Bronchial epithelial cell (primary cell): ENCODE results near the gene HYAL4. TPM values are rescaled to one million over a fixed set of nuclear protein-coding genes. Genes with fewer than 3 reads are reported as not detected.
"Not testable (repeated sequence)": the region's sequence is repeated elsewhere in the genome, so short reads cannot be mapped to it uniquely, and the experiment has no call there.

Experiments used
- DNase-seq: peaks from one replicate; pipeline ENCODE4 v3.0.0-alpha.2; 2010; ENCODE audit warnings: low read depth
- FAIRE-seq: peaks from 2 replicates; lab custom pipeline; 2011; peaks lifted over from hg19 to GRCh38; lab: Jason Lieb, UNC
- H3K27me3 ChIP-seq: 2 replicates; pipeline ENCODE4 v1.5.1; 2011; ENCODE audit warnings: low read length; ENCODE audit not compliant: control insufficient read depth, insufficient read depth
- H3K36me3 ChIP-seq: 2 replicates; pipeline ENCODE4 v1.5.1; 2011; ENCODE audit warnings: low read length; ENCODE audit not compliant: control insufficient read depth, insufficient read depth
- H3K4me3 ChIP-seq: 2 replicates; pipeline ENCODE4 v1.5.1; 2011; ENCODE audit warnings: mild to moderate bottlenecking, low read depth, low read length, control low read depth
- total RNA-seq: library from RNA; depleted of rRNA; stranded (reverse); fragments of >200 nt; gene quantifications from 2 replicates; pipeline ENCODE4 v1.2.1, GENCODE V29; 2014
- TF ChIP-seq, protein P1 (sequence below): IDR thresholded peaks from 2 replicates; pipeline ENCODE4 v1.5.1; 2011; ENCODE audit warnings: mild to moderate bottlenecking, moderate library complexity, low read length, control low read depth, inconsistent platforms; ENCODE audit not compliant: insufficient read depth, severe bottlenecking

HYAL4 gene
- total RNA-seq, 1 donor from 2014 or later = under 0.01 TPM

- H3K36me3 ChIP-seq = no peaks in the 10 kb centered on the region
- FAIRE-seq (no peak), DNase-seq (no peak)
- no peak overlapping the region for H3K4me3 ChIP-seq
- TF ChIP-seq, protein P1, sequence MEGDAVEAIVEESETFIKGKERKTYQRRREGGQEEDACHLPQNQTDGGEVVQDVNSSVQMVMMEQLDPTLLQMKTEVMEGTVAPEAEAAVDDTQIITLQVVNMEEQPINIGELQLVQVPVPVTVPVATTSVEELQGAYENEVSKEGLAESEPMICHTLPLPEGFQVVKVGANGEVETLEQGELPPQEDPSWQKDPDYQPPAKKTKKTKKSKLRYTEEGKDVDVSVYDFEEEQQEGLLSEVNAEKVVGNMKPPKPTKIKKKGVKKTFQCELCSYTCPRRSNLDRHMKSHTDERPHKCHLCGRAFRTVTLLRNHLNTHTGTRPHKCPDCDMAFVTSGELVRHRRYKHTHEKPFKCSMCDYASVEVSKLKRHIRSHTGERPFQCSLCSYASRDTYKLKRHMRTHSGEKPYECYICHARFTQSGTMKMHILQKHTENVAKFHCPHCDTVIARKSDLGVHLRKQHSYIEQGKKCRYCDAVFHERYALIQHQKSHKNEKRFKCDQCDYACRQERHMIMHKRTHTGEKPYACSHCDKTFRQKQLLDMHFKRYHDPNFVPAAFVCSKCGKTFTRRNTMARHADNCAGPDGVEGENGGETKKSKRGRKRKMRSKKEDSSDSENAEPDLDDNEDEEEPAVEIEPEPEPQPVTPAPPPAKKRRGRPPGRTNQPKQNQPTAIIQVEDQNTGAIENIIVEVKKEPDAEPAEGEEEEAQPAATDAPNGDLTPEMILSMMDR = no peak
- no peaks in the 10 kb centered on the region for H3K27me3 ChIP-seq
These were observed 24.1 kb upstream of the HYAL4 start for GRCh38 chr7:123820864-123821263.

GRCh38 chr7:123821320-123821719, 23.6 kb upstream of the HYAL4 start:
- TF ChIP-seq, protein P1 = no peak
- no peaks in the 10 kb centered on the region for H3K36me3 ChIP-seq
- H3K27me3 ChIP-seq = no peaks in the 10 kb centered on the region
- no peak for FAIRE-seq
- no peak overlapping the region for H3K4me3 ChIP-seq
- DNase-seq = no peak

DNA sequence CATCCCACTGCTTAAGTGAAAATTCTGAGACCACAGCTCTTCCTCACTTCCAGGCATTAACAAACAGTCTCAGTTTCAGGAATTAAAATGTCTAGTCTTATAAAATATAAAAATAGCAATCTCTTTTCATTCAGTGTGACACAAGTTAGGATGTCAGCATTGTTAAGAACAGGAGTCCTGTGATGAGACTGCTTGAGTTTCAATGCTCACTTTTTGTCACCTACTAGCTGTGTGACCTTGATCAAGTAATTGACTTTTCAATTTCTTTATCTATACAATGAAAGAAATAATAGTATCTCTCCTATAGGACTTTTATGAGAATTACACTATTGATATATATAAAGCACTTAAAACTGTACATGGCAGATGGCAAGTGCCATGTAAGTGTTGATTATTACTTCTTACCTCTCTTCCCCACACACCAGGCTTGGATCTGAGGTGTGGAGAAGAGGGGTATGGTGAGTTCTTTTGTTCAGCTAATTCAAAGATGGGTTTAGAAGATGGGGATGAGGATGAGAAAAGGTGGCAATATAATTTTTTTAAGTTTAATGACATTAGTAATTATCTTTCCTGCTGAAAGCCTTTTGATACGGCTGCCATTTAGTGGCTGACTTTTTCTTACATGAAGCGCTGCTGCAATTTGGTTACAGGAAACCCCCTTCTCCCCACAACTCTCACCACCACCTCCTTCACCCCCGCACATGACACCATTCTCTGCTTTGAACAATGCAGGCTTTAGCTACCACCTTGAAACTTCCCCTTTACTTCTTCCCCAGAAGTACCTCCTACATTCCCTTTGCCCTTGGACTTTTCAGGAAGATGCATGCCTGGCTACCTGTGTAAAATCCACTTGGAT, 20.8 kb upstream of the HYAL4 start:
- DNase-seq = no peak
- no peak overlapping the region for H3K4me3 ChIP-seq
- TF ChIP-seq, protein P1 = no peak
- no peak for FAIRE-seq
- peaks cover 1% of the 10 kb centered on the region for H3K27me3 ChIP-seq
- H3K36me3 ChIP-seq = no peaks in the 10 kb centered on the region

- Histone ChIP-seq H3K27me3 (peaks cover 1% of the 10 kb centered on the region), H3K4me3 (no peak overlapping the region), H3K36me3 (no peaks in the 10 kb centered on the region)
- no peak for FAIRE-seq
- peak; percentile 55 for DNase-seq
- TF ChIP-seq, protein P1 = no peak
These were observed 20.3 kb upstream of the HYAL4 start for GRCh38 chr7:123824754-123825067.

DNA sequence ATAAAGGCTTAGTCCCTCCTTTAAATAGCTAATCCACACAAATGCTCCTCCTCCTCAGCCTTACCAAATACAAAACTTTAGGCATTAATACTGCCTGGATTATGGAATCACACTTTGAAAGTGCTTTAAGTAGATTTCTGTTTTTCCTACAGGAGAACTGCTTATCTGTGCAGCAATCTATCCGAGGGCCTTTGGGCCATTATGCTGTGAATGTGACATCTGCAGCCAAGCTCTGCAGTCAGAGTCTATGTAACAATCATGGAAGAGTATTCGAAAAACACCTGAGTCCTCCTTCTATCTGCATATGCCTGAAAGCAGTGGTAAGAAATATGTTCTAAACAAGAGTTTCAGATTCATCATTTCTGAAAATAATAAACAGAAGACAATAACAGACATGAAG, 16.2 kb upstream of the HYAL4 start:
- no peak overlapping the region for H3K4me3 ChIP-seq
- TF ChIP-seq, protein P1 = no peak
- H3K36me3 ChIP-seq = no peaks in the 10 kb centered on the region
- H3K27me3 ChIP-seq = peaks cover 3% of the 10 kb centered on the region
- FAIRE-seq = no peak
- no peak for DNase-seq

DNA sequence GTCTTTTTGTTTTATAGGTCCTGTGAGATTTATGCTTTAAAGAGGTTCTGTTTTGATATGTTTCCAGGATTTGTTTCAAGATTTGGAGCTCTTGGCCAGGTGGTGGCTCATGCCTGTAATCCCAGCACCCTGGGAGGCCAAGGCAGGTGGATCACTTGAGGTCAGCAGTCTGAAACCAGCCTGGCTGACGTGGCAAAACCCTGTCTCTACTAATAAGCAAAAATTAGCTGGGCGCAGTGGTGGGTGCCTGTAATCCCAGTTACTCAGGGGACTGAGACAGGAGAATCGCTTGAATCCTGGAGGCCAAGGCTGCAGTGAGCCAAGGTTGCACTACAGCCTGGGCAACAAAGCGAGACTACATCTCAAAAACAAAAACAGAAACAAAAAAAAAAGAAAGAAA, 8.3 kb upstream of the HYAL4 start:
- FAIRE-seq (no peak), DNase-seq (no peak)
- H3K27me3 ChIP-seq = no peaks in the 10 kb centered on the region
- no peaks in the 10 kb centered on the region for H3K36me3 ChIP-seq
- no peak overlapping the region for H3K4me3 ChIP-seq
- TF ChIP-seq, protein P1 = no peak

GRCh38 chr7:123839106-123839505, 5.9 kb upstream of the HYAL4 start:
- not testable (repeated sequence) for H3K27me3 ChIP-seq, DNase-seq, H3K36me3 ChIP-seq, FAIRE-seq, H3K4me3 ChIP-seq

- FAIRE-seq = not testable (repeated sequence)
These were observed 827 bp upstream of the HYAL4 start for GRCh38 chr7:123844142-123844541.

More at GRCh38 chr7:123844142-123844541, 827 bp upstream of the HYAL4 start:
- H3K27me3 ChIP-seq, H3K36me3 ChIP-seq, DNase-seq, H3K4me3 ChIP-seq: not testable (repeated sequence)
